ENCODE results near the gene ABR.
"Not testable (repeated sequence)": the region's sequence is repeated elsewhere in the genome, so short reads cannot be mapped to it uniquely, and the experiment has no call there.

The ABR gene

DNA sequence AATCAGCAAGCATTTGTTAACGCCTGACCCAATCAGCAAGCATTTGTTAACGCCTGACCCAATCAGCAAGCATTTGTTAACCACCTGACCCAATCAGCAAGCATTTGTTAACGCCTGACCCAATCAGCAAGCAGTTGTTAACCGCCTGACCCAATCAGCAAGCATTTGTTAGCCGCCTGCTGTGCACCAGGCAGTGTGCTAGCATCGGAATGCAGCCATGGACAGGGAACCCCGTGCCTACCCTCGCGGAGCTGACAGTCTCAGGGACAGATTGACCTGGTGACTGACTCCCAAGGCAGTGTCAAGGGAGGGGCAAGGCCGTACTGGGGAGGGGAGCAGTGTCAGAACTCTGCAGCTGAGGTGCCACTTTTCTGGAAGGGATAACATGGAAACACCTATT lies 66.9 kb downstream of the ABR start:
- DNase-seq, result no peak

DNA sequence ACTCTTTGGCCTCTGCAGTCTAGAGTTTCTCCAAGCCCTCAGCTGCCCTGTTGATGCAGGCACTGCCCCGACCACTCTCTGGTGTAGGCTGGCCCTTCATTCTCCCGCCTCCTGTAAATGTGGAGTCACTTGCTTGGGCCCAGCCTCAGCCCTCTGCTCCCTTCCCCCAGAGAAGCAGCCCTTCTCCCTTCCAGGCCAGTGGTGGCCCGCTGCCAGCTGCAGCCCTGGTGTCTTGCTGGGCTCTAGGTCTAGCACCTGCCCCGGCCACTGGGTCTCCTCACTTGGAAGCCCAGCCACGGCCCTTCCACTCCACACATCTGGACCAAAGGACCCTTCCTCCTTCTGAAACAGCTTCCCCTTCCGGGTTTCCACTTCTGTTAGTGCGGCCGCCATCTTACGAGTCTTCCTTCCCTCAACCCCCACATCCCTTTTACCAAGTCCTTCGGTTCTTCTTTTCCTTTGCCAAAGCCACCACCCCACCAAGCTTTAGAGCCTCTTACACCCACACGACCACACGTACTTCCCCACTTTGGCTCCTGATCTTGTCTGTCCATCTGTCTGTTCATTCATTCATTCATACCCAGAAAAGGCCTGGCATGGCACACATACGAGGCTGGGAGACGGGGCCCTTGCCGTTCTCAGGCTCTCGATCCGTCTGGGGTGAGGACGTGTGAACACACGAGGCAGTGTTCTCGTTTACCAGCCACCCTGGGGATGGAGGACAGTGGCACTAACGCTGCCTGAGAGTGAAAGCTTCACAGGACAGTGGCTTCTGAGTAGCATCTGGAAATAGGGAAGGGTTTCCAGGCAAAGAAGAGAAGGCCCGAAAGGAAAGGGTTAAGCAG lies 68.0 kb downstream of the ABR start:
- no peak for DNase-seq

DNA sequence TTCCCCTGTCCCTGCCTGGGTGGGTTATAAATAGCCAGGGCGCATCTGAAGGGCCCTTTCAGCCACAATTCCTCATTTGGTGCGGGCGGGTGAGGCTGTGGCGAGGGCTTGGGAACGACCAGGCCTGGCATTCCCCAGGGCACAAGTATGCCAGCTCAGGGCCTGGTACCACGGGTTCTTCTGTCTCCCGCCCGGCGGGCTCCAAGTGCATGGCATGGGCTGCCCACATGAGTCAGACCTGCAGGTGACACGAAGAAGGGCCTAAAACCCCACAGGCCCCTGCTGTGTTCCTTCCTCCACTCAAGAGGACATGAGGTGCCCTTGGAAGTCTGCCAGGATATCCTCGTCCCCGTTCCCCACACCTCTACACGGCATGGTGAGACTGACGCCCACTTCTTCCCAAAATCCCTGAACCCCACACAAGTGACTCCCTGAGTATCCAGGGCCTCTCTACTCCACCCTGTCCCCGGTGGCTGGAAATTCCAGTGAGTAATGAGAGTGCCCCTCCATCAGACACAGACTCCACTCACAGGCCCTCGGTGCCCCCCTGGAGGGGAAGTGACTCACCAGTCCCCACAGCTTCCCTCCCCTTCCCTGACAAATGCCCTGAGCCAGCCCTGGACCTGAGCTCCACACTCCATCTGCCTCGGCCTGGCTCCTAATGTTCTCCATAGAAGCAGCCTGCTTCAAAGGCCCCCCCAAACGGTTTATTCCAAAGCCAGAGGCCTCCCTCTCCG lies 68.8 kb downstream of the ABR start:
- DNase-seq, result no peak

DNA sequence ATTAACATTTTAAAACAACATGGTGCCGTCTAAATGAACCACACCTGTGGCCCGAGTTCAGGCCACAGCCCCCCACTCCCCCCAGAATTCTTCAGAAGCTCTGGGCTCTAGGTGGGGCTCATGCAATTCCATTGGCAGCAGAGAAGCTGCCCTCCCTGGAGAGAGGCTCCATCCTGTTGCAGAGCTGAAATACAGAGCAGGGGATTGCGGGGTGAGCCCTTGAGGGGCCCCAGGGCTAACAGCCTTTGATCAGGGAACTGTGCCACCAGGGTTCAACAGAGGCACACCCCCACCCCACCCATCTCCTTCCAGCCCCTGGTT lies 69.3 kb downstream of the ABR start:
- no peak for DNase-seq

DNA sequence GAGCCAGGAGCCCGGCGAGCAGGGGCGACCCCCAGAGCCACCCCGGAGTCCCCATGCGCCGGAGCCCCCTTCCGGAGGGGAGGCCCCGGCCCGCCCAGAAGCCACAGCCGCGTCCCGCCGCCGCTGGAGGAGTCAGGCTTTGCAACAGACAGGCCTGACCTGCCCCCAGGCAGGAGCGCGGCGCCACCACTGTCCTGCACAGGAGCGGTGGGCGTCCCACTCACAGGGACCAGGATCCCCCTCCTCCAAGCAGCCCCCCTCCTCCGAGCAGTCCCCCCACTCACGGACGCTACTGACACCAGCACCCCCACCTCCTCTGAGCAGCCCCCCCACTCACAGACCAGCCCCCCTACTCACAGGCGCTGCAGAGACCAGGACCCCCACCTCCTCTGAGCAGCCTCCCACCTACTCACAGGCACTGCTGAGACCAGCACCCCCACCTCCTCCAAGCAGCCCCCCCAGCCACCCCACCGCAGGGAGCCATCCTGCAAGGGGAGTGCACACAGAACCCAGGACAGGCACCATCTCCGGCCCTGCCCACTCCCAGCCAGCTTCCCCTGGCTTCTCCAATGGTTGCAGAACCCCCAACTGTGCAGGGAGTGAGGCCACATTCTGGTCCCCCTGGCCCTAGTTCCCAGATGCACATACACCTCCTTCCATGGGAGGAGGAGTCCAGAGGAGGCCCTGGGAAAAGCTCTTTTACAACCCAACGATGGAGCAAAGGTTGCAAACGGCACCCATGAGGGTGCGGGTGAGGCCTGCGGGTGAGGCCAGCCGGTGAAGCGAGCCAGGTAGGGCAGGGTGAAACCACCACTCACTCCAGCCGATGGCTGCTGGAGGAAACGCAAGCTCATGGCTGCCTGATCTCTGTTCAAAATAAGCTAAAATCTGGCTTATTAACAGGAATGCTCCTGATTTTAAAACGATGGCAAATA lies 69.9 kb downstream of the ABR start:
- no peak for DNase-seq

DNA sequence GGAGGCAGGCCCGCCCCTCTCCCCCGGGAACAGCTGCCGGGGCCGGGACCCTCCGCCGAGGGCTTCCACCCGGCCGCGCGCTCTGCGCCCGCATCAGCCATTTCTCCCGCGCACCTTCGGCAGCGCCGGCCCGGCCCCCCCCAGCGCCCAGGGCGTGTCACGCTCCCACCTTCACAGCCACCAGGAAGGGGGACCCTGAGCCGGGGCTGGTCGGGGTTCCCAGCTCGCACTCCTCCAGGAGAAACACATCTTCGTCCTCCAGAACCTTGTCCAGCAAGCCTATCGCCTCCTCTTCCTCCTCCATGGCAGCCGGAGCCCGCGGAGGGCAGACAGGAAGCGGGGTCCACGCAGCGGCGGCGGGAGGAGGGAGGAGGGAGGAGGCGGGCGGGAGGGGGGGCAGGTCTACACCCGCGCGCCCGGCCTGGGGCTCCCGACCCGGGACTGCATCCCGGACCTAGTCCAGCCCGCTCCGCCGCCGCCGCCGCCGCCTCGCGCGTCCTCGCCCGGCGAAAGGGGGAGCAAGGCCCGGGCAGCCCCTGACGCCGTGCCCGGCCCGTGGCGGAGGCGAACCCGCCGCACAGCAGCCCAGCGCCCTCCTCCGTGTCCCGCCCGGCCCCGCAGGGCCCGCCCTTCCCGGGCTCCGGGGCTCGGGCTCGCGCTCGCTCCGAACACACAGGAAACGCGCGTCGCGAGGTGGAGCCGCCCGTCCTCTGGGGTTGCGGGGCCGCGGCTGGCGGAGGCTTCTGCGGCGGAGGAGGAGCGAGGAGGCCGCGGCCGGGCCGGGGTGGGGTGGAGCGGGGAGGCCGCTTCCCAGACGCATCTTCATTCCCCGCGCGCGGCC lies 70.8 kb downstream of the ABR start:
- no peak for DNase-seq

DNA sequence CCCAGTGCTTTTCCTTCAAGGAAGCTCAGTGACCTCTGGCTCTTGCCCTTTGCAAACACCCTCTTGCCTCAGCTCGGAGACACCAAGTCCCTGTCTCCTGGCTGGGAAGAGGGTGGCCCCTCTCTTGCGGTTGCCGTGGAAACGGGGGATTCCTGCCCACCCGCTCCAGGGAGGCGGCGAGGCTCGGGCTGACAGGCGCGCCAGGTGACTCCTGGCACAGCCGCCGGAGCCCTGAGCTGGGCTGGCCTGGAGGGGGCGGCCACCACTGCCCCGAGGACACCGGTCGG lies 71.4 kb downstream of the ABR start:
- DNase-seq, result no peak

DNA sequence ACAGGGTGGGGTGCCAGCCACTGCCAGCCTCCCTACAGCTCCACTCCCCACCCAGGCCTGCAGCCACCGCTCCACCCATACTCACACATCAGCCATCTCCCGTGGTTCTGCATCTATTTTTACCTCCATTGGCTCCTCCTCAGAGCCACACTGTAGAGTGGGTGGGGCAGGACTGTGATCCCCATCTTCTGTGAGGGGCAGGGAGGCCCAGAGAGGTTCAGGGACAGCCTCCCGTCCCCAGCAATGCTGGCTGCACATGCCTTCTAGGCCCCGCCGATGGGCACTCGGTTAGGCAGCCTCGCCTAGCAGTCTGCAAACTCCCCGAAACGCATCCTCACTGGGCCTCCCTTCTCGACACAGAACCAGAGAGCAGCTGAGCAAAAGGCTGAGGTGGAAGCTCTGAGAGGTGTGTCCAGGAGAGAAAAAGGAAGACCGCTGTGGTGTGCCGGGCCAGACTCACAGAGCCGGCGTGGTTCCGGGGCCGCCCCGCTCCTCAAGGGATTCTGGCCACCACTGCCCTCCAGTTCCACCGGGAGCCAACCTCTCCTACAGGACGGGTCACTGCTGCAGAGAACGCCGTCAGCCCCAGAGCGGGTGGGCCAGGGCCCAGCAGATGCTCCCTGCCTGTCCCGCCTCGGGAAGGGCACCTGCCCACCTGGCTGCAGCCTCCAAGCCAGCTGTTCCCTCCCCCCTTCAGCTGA lies 71.9 kb downstream of the ABR start:
- DNase-seq, result no peak

DNA sequence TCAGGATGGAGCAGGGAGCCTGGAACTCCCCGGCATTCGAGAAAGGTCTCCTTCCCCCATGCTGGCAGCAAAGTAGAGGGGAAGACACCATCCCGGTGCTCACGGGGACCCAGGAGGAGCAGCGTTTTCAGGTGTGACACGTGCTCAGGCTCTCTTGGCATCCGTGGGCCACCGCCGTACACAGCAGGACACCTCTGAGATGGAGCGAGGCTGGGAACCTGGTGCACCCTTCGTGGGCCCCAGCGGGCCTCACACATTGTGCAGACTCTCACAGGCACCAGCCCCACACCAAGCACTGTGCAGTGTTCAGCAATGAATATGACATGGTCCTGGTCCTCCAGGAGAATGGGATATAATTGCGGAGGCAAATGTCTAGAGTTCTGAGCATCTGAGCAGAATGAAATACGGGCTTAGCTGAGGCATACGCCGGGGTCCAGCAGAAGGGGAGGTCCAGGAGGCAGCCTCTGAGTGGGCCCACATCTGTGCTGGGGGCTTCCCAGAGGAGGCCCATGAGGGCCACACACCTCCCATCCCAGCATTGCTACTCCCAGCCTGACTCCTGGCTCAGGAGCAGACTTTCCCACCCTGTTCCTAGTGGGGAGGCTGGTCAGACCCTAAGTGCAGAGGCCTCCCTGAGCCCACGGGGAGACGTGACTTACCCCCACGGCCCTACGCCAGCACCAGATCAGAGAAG lies 72.6 kb downstream of the ABR start:
- DNase-seq, result no peak

DNA sequence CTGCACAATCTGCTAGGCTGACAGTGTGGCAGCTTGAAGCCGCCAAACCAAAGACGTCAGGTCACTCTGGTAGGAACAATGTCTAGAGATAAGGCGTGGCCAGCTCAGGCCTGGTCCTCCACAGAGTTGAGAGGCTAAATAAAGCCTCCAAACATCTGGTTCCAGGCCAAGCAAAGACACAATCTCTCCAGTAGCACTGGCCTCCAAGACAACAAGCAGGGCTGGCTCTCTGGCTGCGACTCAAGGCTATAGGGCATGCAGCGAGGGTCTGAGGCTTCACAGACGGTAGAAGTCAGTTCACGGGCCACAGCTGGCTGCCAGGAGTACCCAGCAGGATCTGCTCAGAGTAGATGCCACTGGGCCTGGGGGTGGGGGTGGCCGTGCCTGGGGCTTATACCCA lies 75.6 kb downstream of the ABR start:
- DNase-seq, result no peak

DNA sequence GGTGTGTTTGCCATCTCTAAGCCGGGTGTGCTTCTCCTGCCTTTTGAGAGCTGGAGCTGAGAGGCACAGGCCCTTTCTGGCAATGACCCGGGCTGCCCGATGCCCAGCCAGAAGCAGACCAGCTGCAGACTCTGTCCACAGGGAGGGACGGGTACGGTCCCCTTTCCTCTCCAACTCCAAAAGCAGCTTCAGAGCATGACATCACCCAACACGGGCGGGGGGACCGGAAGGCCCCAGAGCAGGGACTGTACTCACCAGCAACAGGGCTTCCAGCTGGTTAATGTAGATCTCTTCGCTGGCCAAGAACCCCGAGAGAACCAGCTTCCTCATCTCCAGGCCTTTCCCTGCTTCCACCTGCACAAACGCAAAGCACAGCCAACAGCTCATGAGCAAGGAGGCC lies 79.4 kb downstream of the ABR start:
- DNase-seq, result no peak

DNA sequence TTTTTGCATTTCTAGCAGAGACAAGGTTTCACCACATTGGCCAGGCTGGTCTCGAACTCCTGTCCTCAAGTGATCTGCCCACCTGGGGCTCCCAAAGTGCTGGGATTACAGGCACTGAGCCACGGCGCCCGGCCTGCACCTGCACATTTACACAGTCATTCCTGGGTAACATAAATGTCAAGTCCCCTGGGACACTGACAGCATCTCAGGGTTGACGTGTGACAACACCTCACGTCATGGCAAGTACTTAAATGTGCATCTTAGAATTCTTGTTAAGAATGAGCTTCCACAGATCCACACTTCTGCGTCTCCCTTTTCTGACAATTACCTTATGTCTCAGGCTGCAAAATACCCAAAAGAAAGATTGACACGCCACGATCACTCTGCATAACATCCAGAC lies 80.5 kb downstream of the ABR start:
- no peak for DNase-seq

DNA sequence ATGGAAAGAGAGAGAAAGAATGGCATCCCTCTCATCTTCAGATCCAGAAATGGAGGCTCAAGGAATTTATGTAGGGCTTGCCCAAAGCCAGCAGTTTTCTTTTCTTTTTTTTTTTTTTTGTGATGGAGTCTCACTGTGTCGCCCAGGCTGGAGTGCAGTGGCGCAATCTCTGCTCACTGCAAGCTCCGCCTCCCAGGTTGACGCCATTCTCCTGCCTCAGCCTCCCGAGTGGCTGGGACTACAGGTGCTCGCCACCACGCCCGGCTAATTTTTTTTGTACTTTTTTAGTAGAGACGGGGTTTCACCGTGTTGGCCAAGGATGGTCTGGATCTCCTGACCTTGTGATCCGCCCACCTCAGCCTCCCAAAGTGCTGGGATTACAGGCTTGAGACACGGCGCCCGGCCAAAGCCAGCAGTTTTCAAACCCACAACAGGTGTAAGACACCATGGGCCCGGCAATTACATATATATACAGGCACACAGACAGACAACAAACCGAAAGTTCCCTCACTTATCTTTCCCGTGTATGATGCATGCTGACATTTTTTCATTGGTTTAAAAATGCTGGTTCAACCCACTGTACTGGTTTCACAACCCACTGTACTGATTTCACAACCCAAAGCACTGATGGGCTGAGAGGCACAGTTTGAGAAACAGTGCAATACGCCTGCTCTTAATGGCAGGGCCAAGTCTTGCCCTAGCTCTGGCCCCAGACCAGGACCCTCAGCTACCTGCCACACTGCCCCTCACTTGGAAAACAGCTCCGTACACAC lies 81.6 kb downstream of the ABR start:
- not testable (repeated sequence) for DNase-seq

DNA sequence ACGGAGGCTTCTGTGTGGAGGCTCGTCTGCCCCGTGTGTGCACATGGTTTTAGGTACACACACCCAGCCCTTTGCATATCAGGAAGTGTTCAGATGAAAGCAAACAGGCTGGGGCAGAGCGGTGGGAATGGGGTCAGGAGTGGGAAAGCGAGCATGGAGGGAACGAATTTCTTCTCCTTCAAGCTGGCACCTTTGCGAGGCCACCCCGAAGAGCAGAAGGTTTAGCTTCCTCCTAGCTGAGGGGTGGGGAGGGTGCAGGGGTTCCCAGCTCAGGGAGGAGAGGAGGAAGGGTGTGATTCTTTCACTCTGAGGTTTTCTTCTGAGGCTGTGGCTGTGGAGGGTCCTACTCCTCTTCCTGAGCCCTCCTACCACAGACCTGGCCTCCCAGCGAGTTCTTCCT lies 83.6 kb downstream of the ABR start:
- DNase-seq, result peak; percentile 8

DNA sequence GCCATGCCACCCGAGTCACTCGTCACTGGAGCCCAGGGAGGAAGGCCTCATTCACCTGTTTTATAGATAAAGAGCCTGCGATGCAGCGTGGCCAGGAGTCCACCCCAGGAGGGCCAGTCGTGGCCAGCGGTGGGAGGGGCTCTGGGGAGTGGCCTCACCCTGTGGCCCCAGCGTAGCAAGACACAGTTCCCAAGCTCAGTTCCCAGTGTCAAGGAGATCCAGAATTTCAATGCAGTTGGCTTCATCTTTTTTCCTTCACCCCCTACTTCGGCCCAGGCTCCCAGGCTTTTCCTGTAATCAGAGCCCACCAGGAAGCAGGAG lies 84.0 kb downstream of the ABR start:
- no peak for DNase-seq

DNA sequence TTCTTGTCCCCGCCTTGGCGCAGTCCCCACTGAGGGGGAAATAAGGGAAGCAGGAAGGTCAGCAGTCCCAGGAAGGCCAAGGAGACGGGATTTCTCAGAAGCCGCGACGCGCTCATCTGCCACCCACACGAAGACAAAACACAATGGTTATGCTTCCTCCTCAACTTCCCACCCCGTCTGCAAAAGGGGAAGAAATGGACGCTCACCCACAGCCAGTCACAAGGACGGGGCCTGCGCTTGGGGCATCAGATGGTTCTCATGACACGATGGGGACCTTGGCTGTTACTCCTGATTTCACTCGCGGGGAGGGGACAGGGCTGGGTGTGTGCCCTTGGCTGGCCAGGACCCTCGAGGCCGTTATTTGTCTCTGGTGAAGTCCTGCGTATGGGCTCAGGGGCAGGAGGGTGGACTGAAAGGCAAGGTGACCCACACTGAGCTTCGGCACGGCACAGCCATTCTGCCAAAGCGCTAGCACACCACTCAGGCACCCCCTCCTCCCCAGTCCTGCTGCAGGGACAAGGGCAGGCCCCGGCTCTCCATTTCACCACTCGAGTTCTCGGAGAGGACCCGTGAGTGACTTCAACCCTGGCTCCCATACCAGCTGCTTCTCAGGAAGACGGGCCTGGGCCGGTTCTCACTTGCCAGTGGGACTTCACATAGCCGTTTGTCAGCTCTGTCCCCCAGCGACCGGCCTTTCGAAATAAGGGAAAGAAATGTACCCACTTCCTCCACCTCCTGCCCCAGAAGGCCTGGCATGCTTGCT lies 84.5 kb downstream of the ABR start:
- DNase-seq, result no peak

DNA sequence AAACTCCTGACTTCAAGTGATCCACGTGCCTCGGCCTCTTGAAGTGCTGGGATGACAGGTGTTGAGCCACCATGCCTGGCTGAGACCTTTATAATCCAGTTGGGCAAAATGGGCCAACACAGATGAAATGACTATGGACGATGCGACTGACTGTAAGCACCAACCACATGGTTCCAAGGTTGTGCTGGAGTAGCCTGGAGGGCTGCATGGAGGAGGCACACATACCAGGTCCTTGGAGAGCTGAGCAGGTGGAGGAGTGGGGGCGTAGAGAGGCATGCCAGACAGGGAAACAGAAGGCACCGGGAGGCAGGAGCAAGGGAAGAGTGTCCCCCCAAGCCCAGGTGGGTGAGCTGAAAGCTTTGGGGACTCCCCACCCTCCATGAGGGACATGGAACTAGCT lies 85.2 kb downstream of the ABR start:
- DNase-seq, result no peak

DNA sequence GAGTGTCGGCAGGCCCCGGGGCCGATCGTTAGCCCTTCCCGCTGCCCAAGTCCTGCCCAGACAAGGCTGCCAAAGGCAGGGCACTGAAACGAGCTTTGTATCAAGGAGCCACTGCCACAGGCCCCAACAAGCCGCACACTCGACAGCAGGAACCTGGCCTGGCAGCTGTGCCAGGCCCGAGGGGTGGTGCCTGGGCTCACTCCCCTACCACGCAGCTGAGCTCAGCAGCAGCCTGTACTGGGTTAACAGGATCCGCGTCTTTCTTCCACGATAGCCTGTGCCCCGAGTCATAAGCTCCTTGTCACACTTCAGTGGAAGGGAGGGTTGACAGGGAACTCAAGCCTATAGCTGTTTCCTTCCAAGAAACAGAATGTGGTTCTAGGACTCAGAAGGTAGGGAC lies 87.9 kb downstream of the ABR start:
- no peak for DNase-seq

DNA sequence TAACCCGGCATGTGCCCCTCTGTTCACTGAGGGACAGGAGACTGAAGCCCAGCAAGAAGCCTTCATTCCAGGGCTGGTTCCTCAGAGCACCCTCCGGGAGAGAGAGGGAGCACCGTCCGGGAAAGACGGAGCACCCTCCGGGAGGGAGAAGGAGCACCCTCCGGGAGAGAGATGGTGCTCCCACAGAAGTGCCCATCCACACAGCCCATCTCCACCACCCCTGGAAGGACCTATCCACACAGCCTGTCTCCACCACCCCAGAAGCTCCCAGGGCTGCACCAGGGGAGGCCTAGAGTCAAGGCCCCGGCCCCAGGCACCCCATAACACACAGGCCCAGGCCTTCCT lies 88.6 kb downstream of the ABR start:
- DNase-seq, result no peak

DNA sequence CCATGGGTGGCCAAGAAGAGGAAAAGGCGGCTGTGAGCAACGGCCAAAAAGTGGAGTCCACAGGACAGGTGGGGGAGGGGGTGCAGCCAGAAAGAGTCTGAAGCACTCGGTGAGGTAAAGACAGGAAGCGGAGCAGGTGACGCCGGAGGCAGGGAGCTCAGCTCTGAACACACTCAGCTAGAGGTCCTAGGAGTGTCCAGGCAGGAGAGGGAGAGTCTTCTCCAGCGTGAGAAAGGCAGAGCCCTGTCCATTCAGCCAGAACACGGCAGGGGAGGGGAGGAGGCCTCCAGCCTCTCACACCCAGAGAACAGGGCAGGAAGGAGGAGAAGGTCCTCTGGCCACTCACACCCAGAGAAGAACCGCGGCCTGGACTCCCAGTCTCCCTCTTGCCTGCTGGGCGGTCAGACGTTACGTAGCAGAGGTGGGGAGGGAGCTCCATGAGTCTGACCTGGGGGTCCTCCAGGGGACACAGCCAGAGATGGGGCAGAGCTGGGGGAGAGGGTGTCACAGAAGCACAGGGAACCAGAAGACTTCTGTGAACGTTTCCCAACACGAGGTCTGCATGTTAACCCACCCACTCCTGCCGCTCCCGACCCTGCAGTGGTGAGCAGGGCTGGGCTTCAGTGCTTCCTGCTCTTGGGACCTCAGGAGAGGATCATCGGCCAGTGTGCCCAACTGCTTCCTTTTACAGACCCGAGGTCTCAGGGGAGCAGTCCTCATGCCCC lies 89.2 kb downstream of the ABR start:
- no peak for DNase-seq

All from NCI-H526 treated with DMSO at 0.1 percent for 48 hours (cell line).